ENCODE data around the gene FBXL7. TPM values are rescaled to one million over a fixed set of nuclear protein-coding genes. Genes with fewer than 3 reads are reported as not detected.

The FBXL7 gene
- total RNA-seq, 4 donors from 2014 or later: 1.9 to 5.9 (median 3.0) TPM

- no peaks in the 10 kb centered on the region for H3K36me3 ChIP-seq
- peaks cover 6% of the 10 kb centered on the region for H3K4me1 ChIP-seq
- no peak overlapping the region for H3K4me3 ChIP-seq
- WGBS: 62% methylated on average over 1 of the region's 1 CpG
- no peak for DNase-seq (ENCODE audit: low spot score in 2 of 2)
- TF ChIP-seq POLR2AphosphoS5 (IDR thresholded peaks at IDR 0.05) (no peak), POLR2A (IDR thresholded peaks at IDR 0.05) (no peak), CTCF (IDR thresholded peaks at IDR 0.05) (no peak), EP300 (IDR thresholded peaks at IDR 0.05) (no peak)
- no peaks in the 10 kb centered on the region for H3K9me3 ChIP-seq
- no peak overlapping the region for H3K27ac ChIP-seq
- no peaks in the 10 kb centered on the region for H3K27me3 ChIP-seq
Observed at GRCh38 chr5:15690611-15691010, 190.6 kb downstream of the FBXL7 start.

- no peak overlapping the region for H3K27ac ChIP-seq
- WGBS: 76% methylated on average over 5 of the region's 5 CpGs
- H3K36me3 ChIP-seq: no peaks in the 10 kb centered on the region
- H3K4me1 ChIP-seq: peaks cover 6% of the 10 kb centered on the region
- no peaks in the 10 kb centered on the region for H3K27me3 ChIP-seq
- H3K4me3 ChIP-seq: no peak overlapping the region
- no peaks in the 10 kb centered on the region for H3K9me3 ChIP-seq
- DNase-seq (ENCODE audit: low spot score in 2 of 2): no peak
- TF ChIP-seq CTCF (IDR thresholded peaks at IDR 0.05): no peak
- no peak for TF ChIP-seq POLR2A (IDR thresholded peaks at IDR 0.05)
- no peak for TF ChIP-seq EP300 (IDR thresholded peaks at IDR 0.05)
- no peak for TF ChIP-seq POLR2AphosphoS5 (IDR thresholded peaks at IDR 0.05)
Observed at GRCh38 chr5:15691521-15691920, 191.5 kb downstream of the FBXL7 start.

GRCh38 chr5:15692706-15693381, 192.9 kb downstream of the FBXL7 start:
- H3K27me3 ChIP-seq: no peaks in the 10 kb centered on the region
- H3K4me3 ChIP-seq: no peak overlapping the region
- H3K4me1 ChIP-seq: peaks cover 6% of the 10 kb centered on the region
- H3K9me3 ChIP-seq: no peaks in the 10 kb centered on the region
- TF ChIP-seq EP300 (IDR thresholded peaks at IDR 0.05) (no peak), POLR2AphosphoS5 (IDR thresholded peaks at IDR 0.05) (no peak), CTCF (IDR thresholded peaks at IDR 0.05) (no peak), POLR2A (IDR thresholded peaks at IDR 0.05) (no peak)
- WGBS: 86% methylated on average over 7 of the region's 7 CpGs
- H3K27ac ChIP-seq: no peak overlapping the region
- no peaks in the 10 kb centered on the region for H3K36me3 ChIP-seq
- DNase-seq (ENCODE audit: low spot score in 2 of 2): no peak

- DNase-seq (ENCODE audit: low spot score in 2 of 2): no peak
- Histone ChIP-seq H3K9me3 (no peaks in the 10 kb centered on the region), H3K27me3 (no peaks in the 10 kb centered on the region), H3K4me1 (peaks cover 6% of the 10 kb centered on the region), H3K36me3 (no peaks in the 10 kb centered on the region), H3K27ac (no peak overlapping the region), H3K4me3 (no peak overlapping the region)
- TF ChIP-seq EP300 (IDR thresholded peaks at IDR 0.05) (no peak), POLR2A (IDR thresholded peaks at IDR 0.05) (no peak), POLR2AphosphoS5 (IDR thresholded peaks at IDR 0.05) (no peak), CTCF (IDR thresholded peaks at IDR 0.05) (no peak)
- 95% methylated on average over 6 of the region's 6 CpGs for WGBS
Observed at GRCh38 chr5:15693382-15693728, 193.4 kb downstream of the FBXL7 start.

GRCh38 chr5:15693933-15694332, 194.0 kb downstream of the FBXL7 start:
- WGBS: 73% methylated on average over 6 of the region's 6 CpGs
- Histone ChIP-seq H3K27me3 (no peaks in the 10 kb centered on the region), H3K27ac (no peak overlapping the region), H3K36me3 (no peaks in the 10 kb centered on the region), H3K4me3 (no peak overlapping the region), H3K9me3 (no peaks in the 10 kb centered on the region), H3K4me1 (peaks cover 6% of the 10 kb centered on the region)
- no peak for TF ChIP-seq POLR2A (IDR thresholded peaks at IDR 0.05)
- TF ChIP-seq CTCF (IDR thresholded peaks at IDR 0.05): no peak
- no peak for TF ChIP-seq EP300 (IDR thresholded peaks at IDR 0.05)
- TF ChIP-seq POLR2AphosphoS5 (IDR thresholded peaks at IDR 0.05): no peak
- no peak for DNase-seq (ENCODE audit: low spot score in 2 of 2)

Data from suprapubic skin (tissue), 4 donors.